SK-MEL-5 (cell line): ENCODE results near the gene CCDC188. TPM values are rescaled to one million over a fixed set of nuclear protein-coding genes. Genes with fewer than 3 reads are reported as not detected.
A peak's percentile ranks its signal among the peaks of the same experiment; 100 is the strongest.

Experiments used
- DNase-seq: peaks from one replicate; pipeline ENCODE4 v3.0.0-alpha.2; 2016; ENCODE audit warnings: low read depth, low spot score
- in situ Hi-C: cut with HindIII; loops from 2 replicates; pipeline ENCODE4 v1.10.0; 2016; ENCODE audit warnings: low sequenced_read_pairs, high pct_unique_total_duplicates, low pct_unique_long_range_greater_than_20kb
- total RNA-seq: library from RNA; depleted of rRNA; stranded (reverse); fragments of >200 nt; shearing (Covaris generic); gene quantifications from 2 replicates; pipeline ENCODE4 v1.2.3, GENCODE V29; 2014

Gene CCDC188
- total RNA-seq, 1 experiment from 2014 or later: not detected

- DNase-seq: no peak
- in situ Hi-C loops: no loop called here
Observed at GRCh38 chr22:20142711-20143621, 7.9 kb downstream of the CCDC188 start.

- no peak for DNase-seq
- in situ Hi-C loops: no loop called here
Observed at GRCh38 chr22:20141186-20142077, 9.4 kb downstream of the CCDC188 start.

- no peak for DNase-seq
- in situ Hi-C loops: no loop called here
Observed at GRCh38 chr22:20140521-20140964, 10.3 kb downstream of the CCDC188 start.

- in situ Hi-C loops: no loop called here
- no peak for DNase-seq
Observed at GRCh38 chr22:20140107-20140445, 10.8 kb downstream of the CCDC188 start.

GRCh38 chr22:20139391-20140106 is 11.3 kb downstream of the CCDC188 start:
- in situ Hi-C loops: no loop called here
- no peak for DNase-seq

- no peak for DNase-seq
- in situ Hi-C loops: no loop called here
Observed at GRCh38 chr22:20138868-20139267, 12.0 kb downstream of the CCDC188 start.

- in situ Hi-C loops: no loop called here
- DNase-seq: no peak
Observed at GRCh38 chr22:20138417-20138738, 12.5 kb downstream of the CCDC188 start.

GRCh38 chr22:20137671-20138416 is 13.0 kb downstream of the CCDC188 start:
- no peak for DNase-seq
- in situ Hi-C loops: no loop called here

GRCh38 chr22:20137113-20137512 is 13.7 kb downstream of the CCDC188 start:
- no peak for DNase-seq
- in situ Hi-C loops: no loop called here

GRCh38 chr22:20136603-20136873 is 14.3 kb downstream of the CCDC188 start:
- DNase-seq: no peak
- in situ Hi-C loops: no loop called here

- no peak for DNase-seq
- in situ Hi-C loops: no loop called here
Observed at GRCh38 chr22:20135806-20136602, 14.9 kb downstream of the CCDC188 start.

- in situ Hi-C loops: no loop called here
- DNase-seq: no peak
Observed at GRCh38 chr22:20135265-20135664, 15.6 kb downstream of the CCDC188 start.

GRCh38 chr22:20133930-20134549 is 16.8 kb downstream of the CCDC188 start:
- in situ Hi-C loops: no loop called here
- DNase-seq: no peak

GRCh38 chr22:20132686-20133246 is 18.1 kb downstream of the CCDC188 start:
- no peak for DNase-seq
- in situ Hi-C loops: no loop called here

GRCh38 chr22:20131859-20132685 is 18.8 kb downstream of the CCDC188 start:
- in situ Hi-C loops: no loop called here
- no peak for DNase-seq

GRCh38 chr22:20131597-20131858 is 19.3 kb downstream of the CCDC188 start, which contains the start of gene ZDHHC8:
Gene ZDHHC8, plus strand, starts transcription at chr22:20131804. Its CDS starts 144 bp downstream, at chr22:20131948.
- peak; percentile 34 for DNase-seq
- in situ Hi-C loops: no loop called here
